ENCODE results near the gene NXPE3. TPM values are rescaled to one million over a fixed set of nuclear protein-coding genes. Genes with fewer than 3 reads are reported as not detected.

The NXPE3 gene
- total RNA-seq, 4 donors from 2014 or later: 1.4 to 62.7 (median 3.2) TPM

DNA sequence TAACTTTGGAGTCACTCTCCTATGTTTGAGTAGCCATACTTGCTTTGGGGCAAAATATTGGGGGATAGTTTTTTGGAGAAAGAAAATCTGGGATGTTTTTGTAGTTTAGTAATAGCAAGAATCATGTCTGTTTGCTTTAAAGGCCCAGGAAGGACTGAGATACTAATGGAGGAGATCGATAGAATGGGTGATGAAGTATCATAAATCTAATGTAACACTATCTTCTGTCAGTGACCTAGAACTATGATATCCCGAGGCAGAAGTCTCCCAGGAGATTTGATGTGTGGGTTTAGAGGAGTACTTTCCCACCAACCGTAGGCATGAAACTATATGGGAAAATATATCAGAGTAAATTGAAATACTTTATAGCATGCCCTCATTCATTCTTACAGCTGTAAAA, 49.3 kb downstream of the NXPE3 start:
- Histone ChIP-seq H3K27ac (peak overlapping the region; percentile 61 to 91 (median 88)), H3K9me3 (no peaks in the 10 kb centered on the region), H3K4me1 (peaks cover 0 to 34% (median 8%) of the 10 kb centered on the region in 4 donors), H3K27me3 (no peaks in the 10 kb centered on the region), H3K4me3 (peak overlapping the region; percentile 44 to 60 (median 56)), H3K36me3 (no peaks in the 10 kb centered on the region)
- TF ChIP-seq, protein P1, sequence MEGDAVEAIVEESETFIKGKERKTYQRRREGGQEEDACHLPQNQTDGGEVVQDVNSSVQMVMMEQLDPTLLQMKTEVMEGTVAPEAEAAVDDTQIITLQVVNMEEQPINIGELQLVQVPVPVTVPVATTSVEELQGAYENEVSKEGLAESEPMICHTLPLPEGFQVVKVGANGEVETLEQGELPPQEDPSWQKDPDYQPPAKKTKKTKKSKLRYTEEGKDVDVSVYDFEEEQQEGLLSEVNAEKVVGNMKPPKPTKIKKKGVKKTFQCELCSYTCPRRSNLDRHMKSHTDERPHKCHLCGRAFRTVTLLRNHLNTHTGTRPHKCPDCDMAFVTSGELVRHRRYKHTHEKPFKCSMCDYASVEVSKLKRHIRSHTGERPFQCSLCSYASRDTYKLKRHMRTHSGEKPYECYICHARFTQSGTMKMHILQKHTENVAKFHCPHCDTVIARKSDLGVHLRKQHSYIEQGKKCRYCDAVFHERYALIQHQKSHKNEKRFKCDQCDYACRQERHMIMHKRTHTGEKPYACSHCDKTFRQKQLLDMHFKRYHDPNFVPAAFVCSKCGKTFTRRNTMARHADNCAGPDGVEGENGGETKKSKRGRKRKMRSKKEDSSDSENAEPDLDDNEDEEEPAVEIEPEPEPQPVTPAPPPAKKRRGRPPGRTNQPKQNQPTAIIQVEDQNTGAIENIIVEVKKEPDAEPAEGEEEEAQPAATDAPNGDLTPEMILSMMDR (IDR thresholded peaks at IDR 0.05): no peak
- TF ChIP-seq POLR2A (IDR thresholded peaks at IDR 0.05): no peak
- DNase-seq: no peak

DNA sequence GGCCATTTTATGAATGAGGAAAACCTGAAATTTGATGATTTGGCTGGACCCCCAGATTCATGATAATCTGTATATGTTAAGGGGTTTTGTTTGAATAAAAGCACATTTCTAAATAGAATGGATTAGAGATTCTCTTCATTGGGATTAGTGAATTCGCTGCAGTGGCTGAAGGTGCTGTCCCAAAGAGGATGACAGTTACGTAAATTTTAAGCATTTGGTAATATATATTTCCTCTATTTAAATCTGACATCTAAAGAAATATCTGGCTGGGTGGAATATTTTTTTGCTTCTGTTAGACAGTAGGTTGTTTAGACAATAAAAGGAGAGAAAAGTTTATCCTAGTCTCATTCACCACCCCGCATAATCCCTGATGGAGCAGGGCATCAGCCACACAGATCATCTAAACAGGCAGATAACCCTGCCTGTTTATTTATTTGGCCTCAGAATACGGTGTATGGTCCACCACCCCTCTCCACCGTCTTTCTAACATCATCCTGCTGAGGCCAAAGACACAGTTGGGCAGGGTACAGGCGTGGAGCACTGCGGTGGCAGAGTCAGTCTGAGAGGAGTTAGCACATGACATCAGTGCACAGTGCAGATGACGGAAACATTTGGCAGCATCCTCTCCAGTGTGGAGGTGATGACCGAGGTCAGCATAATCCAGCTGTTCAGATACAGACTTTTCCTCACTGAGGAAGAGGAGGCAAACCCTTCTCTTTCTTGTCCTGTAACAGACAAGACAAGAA, 49.9 kb downstream of the NXPE3 start:
- H3K4me1 ChIP-seq: peaks cover 0 to 34% (median 8%) of the 10 kb centered on the region in 4 donors
- TF ChIP-seq, protein P1 (IDR thresholded peaks at IDR 0.05): no peak
- TF ChIP-seq POLR2A (IDR thresholded peaks at IDR 0.05): no peak

DNA sequence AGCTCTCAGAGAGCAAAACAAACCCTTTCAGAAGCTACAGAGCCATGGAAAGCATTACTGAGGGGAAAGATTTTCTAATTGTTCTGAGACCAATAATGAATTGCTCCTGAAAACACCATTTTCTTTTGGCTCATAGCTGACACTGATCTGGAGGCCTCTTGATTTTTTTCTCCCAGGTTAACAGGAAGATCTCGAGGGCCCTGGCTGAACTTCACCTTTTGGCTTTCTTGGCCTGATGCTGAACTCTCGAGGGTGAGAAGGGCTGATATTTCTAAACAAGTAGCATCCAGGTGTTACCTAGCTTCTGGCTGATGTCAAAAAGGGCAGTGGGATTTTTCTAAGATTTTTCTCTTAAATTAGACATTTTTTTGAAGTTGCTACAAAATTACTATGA, 50.4 kb downstream of the NXPE3 start:
- Histone ChIP-seq H3K4me3 (no peak overlapping the region), H3K36me3 (no peaks in the 10 kb centered on the region), H3K27me3 (no peaks in the 10 kb centered on the region), H3K27ac (peak overlapping the region; percentile 61 to 91 (median 88)), H3K4me1 (peaks cover 0 to 34% (median 8%) of the 10 kb centered on the region in 4 donors), H3K9me3 (no peaks in the 10 kb centered on the region)
- DNase-seq: no peak
- TF ChIP-seq POLR2A (IDR thresholded peaks at IDR 0.05): no peak
- TF ChIP-seq, protein P1 (IDR thresholded peaks at IDR 0.05): no peak

More for the DNA sequence above, 49.9 kb downstream of the NXPE3 start:
- DNase-seq: peak in 2 of 3 donors; percentile 80 to 85
- H3K27ac ChIP-seq: peak overlapping the region; percentile 61 to 91 (median 88)
- H3K36me3 ChIP-seq: no peaks in the 10 kb centered on the region
- H3K4me3 ChIP-seq: peak overlapping the region in 3 of 4 donors; percentile 3 to 57 (median 55)
- H3K27me3 ChIP-seq: no peaks in the 10 kb centered on the region
- no peaks in the 10 kb centered on the region for H3K9me3 ChIP-seq

DNA sequence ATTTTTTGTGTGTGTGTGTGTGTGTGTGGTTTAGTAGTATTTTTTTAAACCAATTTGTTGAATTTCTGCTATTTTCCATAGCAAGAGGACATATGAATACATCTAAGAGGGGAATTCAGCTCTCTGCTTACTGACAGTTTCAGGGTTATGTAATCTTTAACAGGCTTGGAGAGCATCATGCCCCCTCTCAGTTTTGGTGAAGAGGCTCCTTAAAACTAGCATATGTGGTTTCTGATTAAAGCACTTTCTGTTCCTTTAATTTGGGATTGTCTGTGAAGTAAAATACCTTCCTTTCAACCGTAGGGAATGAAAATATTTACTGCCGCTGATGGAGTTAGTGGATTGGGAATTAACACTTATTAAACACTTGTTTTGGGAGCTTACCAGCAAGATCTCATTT, 50.9 kb downstream of the NXPE3 start:
- TF ChIP-seq, protein P1 (IDR thresholded peaks at IDR 0.05): no peak
- no peak for TF ChIP-seq POLR2A (IDR thresholded peaks at IDR 0.05)
- peaks cover 0 to 34% (median 8%) of the 10 kb centered on the region in 4 donors for H3K4me1 ChIP-seq

DNA sequence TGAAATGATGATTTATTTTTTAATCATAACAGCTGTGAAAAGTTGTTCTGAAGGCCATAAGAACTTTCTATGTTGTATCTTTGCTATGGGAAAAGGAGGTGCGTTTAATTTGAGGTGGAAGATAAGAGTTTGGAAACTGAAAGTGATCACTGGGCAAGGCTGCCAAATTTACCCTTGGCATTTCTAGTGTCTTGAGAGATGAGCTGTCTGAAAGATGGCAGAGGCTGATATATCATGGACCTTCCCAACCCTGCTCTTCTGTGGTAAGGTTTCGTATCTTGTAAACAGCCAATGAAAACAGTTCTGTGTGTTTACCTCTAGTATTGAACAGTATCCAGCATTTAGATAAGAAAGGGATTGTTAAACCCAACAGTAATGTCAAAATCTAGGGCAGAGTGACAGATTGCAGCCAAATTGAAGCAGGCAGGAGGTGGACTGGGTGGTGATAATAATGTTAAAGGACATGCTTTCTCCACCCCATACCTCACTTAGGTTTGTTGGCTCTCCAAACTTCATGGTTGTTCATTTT, 54.5 kb downstream of the NXPE3 start:
- no peak for DNase-seq
- Histone ChIP-seq H3K4me3 (no peak overlapping the region), H3K9me3 (no peaks in the 10 kb centered on the region), H3K4me1 (peaks cover 0 to 22% (median 3%) of the 10 kb centered on the region in 4 donors), H3K27ac (peak overlapping the region in 1 of 4 donors; percentile 43), H3K27me3 (no peaks in the 10 kb centered on the region), H3K36me3 (no peaks in the 10 kb centered on the region)
- TF ChIP-seq POLR2A (IDR thresholded peaks at IDR 0.05): no peak
- TF ChIP-seq, protein P1 (IDR thresholded peaks at IDR 0.05): no peak

More for the DNA sequence above, 50.9 kb downstream of the NXPE3 start:
- DNase-seq: no peak
- no peaks in the 10 kb centered on the region for H3K27me3 ChIP-seq
- H3K27ac ChIP-seq: peak overlapping the region in 3 of 4 donors; percentile 86 to 91 (median 89)
- H3K9me3 ChIP-seq: no peaks in the 10 kb centered on the region
- H3K4me3 ChIP-seq: no peak overlapping the region
- H3K36me3 ChIP-seq: no peaks in the 10 kb centered on the region

Data from Peyer's patch (tissue), 4 donors.